Measurements from ENCODE around the gene SMPDL3A.
A peak's percentile ranks its signal among the peaks of the same experiment; 100 is the strongest.
"Not testable (repeated sequence)": the region's sequence is repeated elsewhere in the genome, so short reads cannot be mapped to it uniquely, and the experiment has no call there.

Gene SMPDL3A, protein sequence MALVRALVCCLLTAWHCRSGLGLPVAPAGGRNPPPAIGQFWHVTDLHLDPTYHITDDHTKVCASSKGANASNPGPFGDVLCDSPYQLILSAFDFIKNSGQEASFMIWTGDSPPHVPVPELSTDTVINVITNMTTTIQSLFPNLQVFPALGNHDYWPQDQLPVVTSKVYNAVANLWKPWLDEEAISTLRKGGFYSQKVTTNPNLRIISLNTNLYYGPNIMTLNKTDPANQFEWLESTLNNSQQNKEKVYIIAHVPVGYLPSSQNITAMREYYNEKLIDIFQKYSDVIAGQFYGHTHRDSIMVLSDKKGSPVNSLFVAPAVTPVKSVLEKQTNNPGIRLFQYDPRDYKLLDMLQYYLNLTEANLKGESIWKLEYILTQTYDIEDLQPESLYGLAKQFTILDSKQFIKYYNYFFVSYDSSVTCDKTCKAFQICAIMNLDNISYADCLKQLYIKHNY

DNA sequence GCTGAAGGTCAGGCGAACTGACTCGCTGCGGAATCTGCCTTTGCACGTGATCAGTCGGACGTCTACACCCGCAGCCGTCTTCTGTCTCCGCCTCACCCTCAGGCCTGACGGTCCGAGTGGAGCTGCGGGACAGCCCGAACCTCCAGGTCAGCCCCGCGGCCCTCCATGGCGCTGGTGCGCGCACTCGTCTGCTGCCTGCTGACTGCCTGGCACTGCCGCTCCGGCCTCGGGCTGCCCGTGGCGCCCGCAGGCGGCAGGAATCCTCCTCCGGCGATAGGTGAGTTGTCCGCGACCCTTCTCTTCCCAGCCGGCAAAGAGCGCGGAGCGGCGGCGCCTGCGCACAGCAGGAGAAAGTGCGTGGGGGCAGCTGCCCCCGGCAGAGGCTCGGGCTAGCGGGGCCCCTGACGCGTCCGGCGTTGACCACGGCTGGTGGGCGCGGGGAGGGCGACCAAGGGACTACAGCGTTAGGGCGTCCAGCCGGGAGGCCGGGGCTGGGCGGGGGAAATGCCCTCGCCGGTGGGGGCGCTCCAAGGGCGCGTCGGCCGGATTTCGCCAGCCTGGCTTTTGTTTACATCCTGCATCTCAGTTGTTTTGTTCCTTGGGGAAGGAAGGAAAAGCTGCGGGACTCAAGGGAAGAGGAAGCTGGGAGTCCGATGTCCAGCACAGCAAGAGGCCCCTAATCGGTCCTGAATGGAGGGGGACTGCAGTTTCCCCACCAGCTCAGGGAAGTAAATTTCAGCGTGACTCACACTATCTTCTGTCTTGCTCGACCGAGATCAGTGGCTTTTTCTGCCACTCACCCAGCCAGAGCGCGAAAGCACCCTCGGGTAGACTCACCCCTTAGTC lies at the start of gene SMPDL3A:
SMPDL3A (plus strand) TSS at position 77 of the 846 bp plus-strand sequence; CDS start at position 166, 89 bp downstream.
- DNase-seq, result peak; percentile 81

DNA sequence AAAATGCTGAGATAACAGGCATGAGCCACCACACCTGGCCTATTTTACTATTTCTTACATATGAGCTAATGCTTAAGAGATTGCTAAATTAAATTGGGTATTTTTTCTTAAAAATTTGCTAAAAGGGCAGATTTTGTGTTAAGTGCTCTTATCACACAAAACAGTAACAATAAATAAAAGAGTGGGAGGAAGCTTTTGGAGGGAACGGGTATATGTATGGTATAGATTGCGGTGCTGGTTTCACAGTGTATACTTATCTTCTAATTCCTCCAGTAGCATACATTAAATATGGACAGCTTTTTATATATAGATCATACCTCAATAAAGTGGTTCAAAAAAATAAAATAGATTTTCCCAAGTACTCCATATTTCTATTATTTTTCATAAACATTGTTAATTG lies 49.0 kb upstream of the SMPDL3A start:
- DNase-seq, result no peak

DNA sequence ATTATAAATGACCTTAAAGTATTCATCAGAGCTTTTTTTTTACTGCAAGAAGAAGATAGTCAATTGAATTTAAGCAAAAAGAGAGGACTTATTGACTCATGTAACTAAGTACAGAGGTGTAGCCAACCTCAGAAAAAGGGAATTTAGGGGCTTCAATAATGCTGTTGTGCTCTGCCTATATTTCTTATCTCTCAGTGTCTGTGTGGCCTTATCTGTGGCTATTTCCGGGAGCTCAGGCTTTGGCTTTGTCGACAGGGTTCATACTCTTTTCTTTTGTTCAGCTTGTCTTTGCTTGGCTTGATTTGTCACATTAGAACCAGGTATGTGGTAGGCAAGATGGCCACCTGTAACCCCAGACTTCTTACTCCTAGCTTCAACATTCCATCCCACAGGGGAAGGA lies 48.1 kb upstream of the SMPDL3A start:
- no peak for DNase-seq

DNA sequence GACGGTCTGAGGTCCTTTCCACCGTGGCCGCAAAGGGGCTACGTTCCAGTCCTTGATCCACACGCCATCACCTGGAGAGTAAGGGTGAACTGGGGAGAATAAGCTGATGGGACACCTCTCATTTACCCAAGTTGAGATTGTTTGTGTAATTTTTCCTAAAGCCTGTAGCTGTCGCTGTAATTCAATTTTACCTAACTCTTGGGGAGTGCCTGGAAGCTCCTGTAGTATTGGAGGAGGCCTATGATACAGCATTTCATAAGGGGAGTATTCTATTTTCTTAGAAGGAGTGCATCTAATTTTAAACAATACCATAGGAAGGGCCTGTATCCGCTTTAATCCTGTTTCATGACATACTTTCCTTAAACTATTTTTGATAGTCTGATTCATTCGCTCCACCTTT lies 44.8 kb upstream of the SMPDL3A start:
- not testable (repeated sequence) for DNase-seq

DNA sequence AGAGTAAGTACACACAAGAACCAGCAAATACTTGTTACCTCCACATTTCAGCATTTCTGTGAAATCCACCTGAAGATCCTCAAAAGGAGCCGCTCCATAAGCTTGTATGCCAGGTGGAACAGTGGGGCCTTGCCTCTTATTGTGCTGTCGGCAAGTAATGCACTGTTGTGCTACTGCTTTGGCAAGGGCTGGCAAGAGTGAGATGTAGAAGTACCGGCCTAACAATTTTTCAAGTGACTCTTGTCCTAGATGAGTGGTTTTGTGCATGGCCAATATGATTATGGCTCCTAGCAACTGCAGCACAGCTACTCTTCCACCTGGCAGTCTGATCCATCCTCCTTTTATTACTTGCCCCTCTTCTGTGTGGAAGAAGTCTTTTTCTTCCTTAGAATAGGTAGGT lies 44.2 kb upstream of the SMPDL3A start:
- not testable (repeated sequence) for DNase-seq

DNA sequence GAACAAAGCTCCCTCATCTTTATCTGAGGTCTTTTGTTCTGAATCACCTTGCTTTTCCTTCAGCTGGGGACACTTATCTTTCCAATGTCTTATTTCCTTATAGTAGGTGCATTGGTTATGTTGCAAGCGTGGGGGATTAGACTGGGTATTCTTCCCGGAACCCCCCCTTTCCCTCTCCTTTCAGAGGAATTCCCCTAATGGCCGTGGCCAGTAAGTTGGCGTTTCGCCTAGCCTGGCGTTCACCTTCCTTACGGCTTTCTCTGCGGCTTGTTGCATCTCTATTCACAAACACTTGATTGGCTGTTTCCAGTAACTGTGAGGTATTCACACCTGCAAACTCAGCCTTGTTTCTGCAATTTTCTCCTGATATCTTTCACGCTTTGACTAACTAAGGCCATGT lies 42.4 kb upstream of the SMPDL3A start:
- DNase-seq, result no peak

DNA sequence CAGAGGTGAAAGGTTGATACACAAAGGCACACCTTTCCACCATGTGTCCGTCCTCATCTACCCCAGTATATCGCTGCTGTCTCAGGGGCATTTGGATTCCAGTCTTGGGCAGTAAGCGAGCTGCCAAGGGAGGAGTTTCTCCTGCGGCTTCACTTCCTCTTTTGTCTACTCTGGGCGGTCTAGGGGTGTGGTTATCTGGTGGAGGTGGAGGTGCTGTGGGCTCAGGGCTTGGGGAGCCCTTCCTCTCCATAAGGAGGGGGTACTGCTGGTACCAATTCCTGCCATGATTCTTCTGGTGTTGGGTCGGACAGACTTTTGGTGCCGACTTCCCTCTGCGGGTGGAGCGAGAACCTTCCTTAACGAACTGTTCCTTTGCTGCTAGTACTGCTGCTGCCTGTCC lies 41.5 kb upstream of the SMPDL3A start:
- no peak for DNase-seq

DNA sequence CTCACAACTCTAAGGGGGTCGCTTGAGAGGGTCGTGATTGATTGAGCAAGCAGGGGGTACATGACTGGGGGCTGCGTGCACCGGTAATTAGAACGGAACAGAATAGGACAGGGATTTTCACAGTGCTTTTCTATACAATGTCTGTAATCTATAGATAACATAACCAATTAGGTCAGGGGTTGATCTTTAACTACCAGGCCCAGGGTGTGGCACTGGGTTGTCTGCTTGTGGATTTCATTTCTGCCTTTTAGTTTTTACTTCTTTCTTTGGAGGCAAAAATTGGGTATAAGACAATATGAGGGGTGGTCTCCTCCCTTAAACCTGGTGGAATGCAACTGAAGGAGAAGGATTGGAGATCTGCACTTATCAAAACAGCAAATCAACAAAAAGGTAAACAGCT lies 40.1 kb upstream of the SMPDL3A start:
- DNase-seq, result not testable (repeated sequence)

DNA sequence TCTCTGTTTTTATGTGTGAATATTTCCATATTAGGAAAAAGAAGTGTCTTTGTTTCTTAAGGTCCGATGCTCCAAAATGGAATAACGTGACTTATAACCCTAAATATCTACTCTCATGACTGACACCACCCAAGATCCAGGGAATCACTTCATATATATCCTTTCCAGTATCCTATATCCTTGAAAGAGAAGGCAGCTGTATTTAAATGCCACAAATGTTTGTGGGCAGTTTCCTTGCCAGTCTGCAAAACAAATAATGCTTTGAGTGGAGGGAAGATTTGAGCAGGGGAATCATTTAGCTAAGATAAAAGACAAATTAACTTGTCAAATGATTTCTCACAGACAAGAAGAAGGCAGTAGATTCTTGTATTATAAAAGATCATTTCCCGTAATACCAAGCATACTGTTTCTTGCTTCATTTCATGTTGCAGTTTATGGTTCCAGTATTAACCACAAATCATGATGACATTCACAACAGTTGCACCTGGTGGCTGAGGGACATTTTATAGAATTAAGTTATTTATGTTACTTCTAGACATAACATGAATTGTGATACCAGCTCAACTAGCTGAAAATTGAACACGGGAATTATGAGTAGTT lies 39.5 kb upstream of the SMPDL3A start:
- no peak for DNase-seq

DNA sequence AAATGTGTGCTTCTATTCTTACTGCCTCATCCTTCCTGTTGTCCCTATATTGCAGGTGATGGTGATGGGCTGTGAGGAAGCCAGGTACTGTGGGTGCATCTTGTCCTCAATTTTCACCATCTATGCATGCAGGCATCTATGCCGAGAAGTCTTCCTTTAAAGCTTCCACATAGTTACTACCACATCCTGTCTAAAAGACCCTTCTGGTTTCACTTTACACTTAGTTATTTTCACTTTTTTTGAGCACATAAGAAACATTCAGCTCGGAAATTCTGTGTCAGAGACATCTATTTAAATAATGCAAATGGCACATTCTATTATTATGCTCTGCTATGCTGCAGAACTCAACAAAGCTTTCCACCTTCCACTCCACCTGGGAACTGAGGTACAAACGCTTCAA lies 37.7 kb upstream of the SMPDL3A start:
- DNase-seq, result no peak

DNA sequence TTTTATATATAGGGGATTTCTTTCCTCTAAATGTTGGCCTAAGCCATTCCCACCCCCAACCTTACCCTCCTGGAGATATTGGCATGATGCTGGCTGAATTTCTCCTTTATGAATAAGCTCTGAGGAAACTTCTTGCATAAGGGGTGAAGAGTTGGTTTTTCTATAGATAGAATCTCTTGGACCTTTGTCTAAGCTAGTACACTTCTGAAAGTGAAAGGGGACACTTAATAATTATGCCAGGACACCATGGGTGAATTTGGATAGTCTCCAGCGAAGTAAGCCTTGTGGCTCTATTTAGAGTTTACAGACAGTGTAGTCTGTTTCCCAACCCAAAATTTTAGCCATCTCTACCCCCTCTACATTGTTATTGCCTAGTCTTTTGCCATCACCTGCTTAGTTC lies 36.6 kb upstream of the SMPDL3A start:
- DNase-seq, result no peak

DNA sequence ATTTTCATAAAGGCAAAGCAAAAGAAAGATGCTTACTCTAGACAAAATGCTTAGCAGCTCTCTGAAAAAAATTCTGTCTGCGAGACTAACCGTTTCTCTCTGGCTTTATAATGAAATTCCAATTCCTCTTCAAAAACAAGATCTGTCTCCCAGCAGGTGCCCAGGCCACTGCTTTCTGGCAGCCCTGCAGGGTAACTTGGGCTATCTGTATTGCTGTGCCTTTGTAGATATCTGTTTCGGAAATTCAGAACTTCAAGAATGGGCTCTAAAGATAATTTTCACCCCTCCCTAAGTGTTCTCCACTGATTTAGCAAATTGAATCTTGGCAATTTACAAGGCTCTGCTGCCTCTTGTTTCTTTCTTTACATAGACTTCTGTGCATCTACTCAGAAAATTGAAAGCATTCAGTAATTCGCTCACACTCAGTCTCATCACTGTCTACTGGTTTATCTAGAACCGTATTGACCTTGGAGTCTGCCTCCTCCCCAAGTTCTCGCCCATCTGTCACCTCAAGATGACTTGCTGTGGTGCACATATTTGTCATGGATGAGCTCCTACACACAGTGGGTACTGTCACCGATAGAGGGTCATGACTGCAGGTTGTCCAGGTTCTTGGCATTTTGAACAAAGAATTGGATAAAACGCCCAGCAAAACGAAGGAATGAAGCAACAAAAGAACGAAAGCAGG lies 35.9 kb upstream of the SMPDL3A start:
- no peak for DNase-seq

DNA sequence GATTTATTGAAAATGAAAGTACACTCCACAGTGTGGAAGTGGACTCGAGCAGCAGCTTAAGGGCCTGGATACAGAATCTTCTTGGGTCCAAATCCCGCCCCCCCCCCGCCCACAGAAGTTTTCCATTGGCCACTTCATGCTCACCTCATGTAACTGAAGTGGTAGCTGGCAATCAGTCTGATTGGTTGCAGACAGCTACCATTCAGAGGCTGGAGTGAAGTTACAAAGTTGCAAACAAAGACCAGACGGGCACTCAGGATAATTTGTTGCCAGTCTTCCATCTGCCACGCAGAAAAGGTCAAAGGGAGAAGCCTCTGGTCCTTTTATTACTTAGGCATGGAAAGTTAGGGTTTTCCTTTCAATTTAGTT lies 35.4 kb upstream of the SMPDL3A start:
- no peak for DNase-seq

DNA sequence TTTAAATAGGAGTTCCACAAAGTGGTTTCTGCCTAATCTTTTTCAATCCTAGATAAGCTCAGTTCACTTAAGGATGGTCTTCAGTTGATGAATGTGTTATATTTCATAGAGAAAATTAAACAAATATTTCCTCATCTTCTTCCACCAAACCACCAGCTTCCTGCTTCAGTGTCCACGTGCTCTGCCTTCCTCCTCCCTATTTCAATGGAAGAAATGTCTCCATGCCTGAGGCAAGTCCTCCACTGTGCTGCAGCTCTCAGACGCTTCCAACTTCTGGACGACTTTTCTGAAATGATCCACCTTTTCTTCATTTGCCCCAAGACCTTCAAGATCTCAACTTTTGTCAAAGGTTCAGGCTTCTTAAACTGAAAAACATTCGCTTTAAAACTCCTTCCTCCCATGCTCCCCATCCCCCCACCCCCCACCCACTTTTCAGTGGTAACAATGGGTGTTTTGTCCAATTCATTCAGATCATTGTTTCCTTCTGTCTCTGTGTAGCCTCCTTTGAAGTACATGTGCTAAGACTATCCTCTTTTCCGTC lies 34.8 kb upstream of the SMPDL3A start:
- no peak for DNase-seq

DNA sequence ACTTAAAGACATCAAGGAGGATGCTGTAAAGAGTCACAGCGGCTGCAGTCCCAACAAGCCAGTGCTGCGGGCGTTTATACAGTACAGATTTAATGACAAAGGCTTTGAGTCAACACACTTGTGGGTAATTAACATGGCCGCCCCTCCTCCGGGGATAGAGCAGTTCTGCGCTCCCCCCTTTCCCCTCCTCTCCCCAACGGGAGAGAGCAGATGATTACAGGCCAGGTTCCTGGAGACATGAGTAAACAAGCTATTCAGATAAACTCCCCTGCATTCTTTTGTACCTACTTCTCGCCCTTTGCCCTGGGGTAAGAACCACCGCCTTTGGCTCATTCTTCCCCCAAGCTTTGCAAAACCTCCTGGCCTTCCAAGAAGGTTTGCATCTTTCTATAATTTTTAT lies 33.2 kb upstream of the SMPDL3A start:
- no peak for DNase-seq

DNA sequence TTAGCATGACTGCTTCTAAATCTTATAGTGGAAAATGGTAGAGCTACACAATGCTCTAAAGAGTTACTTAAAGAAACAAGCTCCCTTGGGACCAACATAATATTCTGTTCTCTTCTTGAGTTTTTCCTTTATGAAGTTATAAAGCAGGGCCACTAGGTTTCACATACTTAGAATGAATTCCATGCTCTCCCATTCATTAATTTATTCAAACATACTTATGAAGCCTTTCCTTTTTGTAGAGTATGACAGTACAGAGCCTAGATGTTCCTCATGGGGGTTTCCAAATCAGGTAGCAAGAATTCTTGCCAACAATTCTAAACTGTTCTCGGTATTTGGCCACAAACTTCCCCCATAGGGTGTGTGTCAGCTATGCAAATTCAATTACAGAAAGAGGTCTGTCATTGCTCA lies 30.1 kb upstream of the SMPDL3A start:
- DNase-seq, result no peak

DNA sequence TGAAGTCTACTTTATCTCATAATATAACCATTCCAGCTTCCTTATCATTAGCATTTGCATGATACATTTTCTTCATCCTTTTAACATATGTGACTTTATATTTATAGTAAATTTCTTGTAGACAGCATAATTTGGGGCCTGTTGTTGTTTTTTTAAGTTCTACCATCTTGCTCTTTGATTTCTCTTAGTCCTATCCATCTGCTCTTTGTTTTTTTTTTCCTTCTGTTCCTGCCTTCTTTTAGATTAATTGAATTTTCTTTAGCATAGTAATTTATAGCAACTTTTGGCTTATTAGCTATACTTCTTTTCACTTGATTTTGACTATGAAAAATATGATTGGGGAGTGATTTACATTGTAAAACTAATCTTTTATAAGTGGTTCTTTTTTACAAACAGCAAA lies 28.7 kb upstream of the SMPDL3A start:
- no peak for DNase-seq

DNA sequence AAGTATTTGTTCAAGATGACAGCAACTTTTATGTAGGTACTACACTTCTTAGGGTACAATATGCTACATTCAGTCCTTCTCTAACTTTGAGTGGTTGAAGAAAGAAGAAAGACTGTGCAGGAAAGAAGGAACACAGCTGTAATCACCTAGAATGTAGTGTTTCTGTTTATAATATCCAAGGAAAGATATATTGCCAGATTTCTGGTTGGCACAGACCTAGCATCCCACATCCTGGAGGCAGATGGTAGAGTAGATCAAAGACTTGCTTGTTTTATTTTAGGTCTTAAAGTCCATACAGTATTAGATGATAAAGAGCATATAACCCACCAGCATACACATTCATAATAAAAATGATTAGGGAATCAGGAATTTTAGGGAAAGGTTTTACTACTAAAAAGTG lies 22.8 kb upstream of the SMPDL3A start:
- DNase-seq, result no peak

DNA sequence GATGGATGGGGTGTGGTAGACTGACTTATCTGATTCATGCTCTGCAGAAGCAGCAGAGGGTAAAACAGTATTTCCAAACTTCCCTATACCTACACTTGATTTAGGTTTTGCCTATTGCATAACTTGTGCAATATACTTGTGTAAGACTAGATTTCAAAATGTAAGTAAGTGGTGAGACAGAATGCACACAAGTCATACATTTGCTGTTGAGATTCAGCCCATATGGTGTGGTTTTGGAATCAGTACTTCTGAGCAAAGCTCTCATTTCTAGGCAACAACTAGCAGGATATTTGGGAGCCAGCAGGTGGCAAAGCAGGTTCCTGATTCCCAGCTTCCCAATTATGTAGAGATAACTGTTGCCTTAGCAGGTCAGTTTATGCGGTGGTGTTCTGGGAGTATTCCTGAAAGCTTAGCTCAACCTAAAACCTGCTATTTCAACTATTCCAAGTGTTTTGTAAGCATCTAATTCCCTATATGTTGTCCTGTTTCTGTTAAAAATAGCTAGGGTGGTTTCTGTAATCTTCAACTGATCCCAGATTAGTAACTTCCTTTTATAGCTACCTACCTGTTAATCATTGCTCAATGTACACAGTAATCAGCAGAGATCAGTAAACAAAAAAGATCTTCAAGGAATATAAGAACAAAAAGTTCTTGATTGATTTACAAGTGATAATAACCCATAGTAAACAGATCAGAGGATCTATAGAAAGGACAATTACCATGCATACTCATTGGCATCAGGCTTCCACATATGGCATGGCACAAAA lies 18.0 kb upstream of the SMPDL3A start:
- no peak for DNase-seq

DNA sequence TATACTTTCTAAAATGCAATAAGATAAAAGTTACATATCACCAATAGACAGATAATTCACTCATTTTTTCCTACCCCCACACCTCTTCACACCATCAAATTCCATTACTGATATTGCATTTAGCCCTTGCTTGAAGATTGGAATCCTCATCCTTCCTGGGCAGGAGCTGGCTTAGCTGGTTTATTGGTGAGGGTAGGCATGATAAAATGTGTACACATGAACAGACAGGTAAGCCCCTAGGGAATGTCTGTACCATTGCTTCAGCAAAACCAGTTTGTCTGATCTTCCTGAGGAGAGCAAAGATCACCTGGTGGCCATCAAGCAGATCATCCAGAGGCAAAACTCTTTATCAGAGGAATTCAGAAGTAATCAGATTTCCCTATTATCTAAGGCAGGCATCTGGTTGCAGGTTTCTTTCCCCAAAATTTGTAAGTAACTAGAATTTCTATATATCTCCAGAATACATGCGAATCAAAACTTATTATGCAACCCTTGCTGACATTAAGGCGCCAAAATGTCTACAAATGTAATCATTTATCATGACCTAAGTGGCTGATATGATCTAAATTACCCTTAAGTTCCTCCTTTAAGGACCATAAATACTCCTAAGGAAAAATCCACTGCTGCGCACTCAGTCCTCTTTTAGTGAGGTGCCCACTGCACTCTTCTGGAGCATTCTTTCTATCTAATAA lies 16.2 kb upstream of the SMPDL3A start:
- no peak for DNase-seq

DNA sequence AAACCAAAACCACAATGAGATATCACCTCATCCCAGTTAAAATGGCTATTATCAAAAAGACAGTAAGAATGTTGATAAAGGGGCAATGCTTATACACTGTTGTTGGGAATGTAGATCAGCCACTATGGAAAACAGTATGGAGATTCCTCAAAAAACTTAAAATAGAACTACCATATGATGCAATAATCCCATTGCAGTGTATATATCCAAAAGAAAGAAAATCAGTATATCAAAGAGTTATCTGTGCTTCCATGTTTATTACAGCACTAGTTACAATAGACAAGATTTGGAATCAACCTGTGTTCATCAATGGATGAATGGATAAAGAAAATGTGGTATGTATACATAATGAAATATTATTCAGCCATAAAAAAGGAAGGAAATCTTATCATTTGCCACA lies 13.1 kb upstream of the SMPDL3A start:
- no peak for DNase-seq

All from femur (tissue), 1 donor.